Smooth muscle cell of trachea (primary cell): ENCODE results near the gene PBXIP1. TPM values are rescaled to one million over a fixed set of nuclear protein-coding genes. Genes with fewer than 3 reads are reported as not detected.

ENCODE experiments used
- total RNA-seq: library from RNA; depleted of rRNA; stranded (reverse); fragments of >200 nt; gene quantifications from 2 replicates; pipeline ENCODE4 v1.2.1, GENCODE V29; 2014

PBXIP1 gene
- total RNA-seq = 70.5 and 109 TPM in 2 replicates

DNA sequence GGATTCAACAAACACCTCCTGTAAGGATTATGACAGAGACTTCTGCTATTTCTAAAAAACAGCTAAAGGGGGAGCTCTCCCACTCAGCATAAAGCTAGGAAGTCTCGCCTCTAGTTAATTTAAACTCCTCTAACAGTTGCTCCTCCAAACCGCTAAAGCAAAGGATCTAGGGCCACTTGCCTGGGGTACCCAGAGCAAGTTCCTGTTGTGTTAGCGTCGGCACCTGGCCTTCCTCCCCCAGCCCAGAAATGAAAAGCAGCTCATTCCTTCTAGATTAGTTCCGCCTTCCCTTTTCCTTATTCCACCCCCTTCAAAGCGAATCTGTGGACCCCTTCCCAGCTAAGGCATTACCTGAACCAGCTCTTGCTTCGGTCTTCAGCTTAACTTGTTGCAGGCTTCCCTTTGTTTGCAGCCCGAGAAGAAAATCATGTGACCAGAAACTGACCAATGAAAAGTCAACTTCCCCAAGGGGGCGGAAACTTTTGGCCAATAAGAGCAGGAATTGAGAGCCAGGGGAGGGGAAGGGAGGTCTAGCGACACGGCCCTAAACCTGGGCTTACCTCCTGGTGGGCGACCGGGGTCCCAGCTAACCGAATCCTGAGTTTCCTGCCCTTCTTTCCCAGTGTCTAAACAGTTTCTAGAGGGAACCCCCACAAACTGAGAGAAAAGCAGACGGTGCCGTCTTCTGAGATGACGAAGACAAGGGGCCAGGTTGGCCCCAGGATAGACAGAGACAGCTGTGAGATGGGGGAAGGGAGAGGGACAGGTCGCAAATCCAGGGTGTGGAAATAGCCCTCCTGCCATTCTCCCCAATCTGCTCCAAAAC, at the start of gene PBXIP1:
TSS of gene PBXIP1 (minus strand) at position 382 of the 826 bp plus-strand sequence. CDS start 2,378 bp downstream, outside the sequence.

DNA sequence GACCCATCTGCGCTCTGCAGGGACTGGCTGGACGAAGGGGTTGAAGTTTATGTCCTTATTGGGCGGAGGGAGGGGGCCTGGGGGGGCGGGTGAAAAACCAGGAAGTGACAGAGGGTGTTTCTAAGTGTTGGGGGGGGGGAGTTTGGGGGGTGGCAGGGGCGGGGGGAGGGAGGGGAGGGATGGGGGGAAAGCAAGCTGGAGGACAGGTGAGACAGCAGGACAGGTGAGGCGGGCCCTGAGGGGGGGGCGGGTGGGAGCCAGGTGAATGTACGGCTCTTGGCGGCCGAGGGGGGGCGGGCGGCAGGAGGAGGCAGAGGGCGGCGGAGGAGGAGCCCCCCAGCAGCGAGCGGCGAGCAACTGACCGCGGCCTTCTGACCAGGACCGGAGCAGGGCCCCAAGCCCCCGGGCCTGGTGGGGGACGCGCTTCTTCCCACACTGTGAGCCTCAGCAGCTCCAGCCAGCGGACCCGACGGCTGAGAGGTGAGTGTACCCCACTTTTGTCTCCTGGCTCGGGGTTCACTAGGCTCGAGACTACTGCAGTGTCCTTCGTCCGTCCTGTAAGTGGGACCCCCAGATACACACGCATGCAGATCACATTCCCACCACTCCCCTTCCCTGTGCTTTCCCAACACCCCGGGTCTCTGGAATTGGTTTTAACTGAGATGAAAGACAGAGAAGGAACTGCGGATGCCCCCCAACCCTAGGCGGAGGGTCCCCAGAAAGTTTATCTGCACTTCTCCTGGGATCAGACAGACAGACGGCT, 46.7 kb upstream of the PBXIP1 start, which contains the start of gene ZBTB7B:
TSS of gene ZBTB7B (plus strand) at position 339 of the 763 bp plus-strand sequence. CDS start 11,859 bp downstream, outside the sequence.

DNA sequence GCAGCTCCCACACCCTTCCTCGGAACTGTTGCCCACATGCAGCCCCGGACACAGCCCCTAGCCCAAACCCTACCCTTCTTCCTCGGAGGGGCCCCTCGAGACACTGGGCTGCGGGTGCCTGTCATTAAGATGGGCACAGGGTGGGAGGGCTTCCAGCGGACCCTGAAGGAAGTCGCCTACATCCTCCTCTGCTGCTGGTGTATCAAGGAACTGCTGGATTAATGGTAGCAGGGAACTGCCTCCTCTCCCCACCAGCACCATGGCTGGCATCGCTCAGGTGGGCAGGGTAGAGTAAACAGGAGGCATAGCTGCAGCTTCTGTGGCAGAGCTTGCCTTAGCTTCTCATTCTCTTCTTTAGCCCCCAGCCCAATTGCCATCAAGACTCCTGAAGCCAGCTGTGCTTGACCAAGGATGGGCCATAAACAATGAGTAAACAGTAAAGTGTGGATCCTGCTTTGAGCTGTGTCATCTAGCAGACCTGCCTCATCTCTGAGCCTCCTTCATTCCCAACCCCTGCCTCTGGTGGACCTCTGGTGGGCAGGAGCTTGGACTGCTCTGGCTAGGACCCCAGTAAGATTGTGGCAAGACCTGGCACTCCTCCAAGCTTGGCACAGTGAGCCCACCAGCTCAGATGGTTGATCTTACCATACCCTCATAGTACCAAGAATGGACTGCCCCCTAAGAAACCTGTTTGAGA, 37.8 kb upstream of the PBXIP1 start, which contains the start of gene LENEP:
TSS of gene LENEP (plus strand) at position 15 of the 697 bp plus-strand sequence. CDS start at position 37, 22 bp downstream.

DNA sequence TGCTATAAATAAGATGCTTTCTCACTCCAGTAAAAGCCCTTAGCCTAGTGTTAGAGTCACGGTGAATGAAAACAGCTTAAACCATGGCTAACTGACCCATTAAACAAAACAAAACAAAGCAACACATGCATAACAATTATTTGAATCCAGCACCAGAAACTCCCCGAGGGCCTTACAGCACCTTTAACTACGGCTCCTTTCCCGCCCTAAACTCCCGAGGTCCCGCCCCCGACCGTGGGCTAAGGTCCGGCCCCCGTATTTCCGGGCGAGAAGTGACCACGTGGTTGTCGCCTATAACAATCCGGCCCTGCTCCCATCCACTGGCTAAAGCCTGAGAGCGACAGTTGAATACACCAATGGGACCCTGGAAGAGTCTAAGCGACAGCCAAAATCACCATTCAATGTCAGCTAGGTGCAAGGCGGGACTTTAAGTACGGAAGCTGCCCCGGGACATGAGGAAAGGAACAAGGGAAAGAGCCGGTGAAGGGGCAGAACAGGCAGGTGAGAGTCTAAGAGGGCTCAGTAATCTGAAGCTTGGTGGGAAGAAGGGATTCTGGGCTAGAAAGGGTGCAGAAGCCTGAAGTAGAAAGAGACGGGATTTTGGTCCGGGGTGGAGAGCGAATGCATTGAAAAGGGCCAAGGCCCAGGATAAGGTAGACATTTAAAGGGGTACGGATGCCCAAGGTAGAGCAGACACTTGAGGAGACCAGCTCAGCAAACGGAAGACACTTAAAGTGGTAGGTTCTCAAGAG, 27.2 kb upstream of the PBXIP1 start, which contains the start of gene FLAD1:
TSS of gene FLAD1 (plus strand) at position 448 of the 752 bp plus-strand sequence. CDS start 351 bp downstream, outside the sequence.

GRCh38 chr1:154974102-154974807, 18.4 kb upstream of the PBXIP1 start, which contains the start of gene CKS1B:
CKS1B (plus strand) TSS chr1:154974681; CDS start chr1:154974746, 65 bp downstream.

GRCh38 chr1:154970631-154971340, 14.9 kb upstream of the PBXIP1 start, which contains the start of gene SHC1:
SHC1 (minus strand) TSS chr1:154970747; CDS start chr1:154970526, 221 bp downstream.

GRCh38 chr1:154961207-154962155, 5.6 kb upstream of the PBXIP1 start, which contains the start of gene PYGO2:
PYGO2 (minus strand) TSS chr1:154961782; CDS start chr1:154961576, 206 bp downstream.

GRCh38 chr1:154936555-154937084, 19.3 kb downstream of the PBXIP1 start, which contains the start of gene PMVK:
PMVK (minus strand) TSS chr1:154936719; CDS start chr1:154936685, 34 bp downstream.

Other genes with a start within 250 kb of the PBXIP1 start
- under 0.01 TPM in 2 replicates for gene KCNN3, start 85.8 kb downstream of the PBXIP1 start, total RNA-seq
- gene PMVK, start 19.4 kb downstream of the PBXIP1 start, total RNA-seq = 6.8 and 11.5 TPM in 2 replicates
- gene PYGO2, start 5.7 kb upstream of the PBXIP1 start, total RNA-seq = 12.4 and 16.9 TPM in 2 replicates
- gene SHC1, start 14.6 kb upstream of the PBXIP1 start, total RNA-seq = 189 and 432 TPM in 2 replicates
- 24.6 and 131 TPM in 2 replicates for gene CKS1B, start 18.6 kb upstream of the PBXIP1 start, total RNA-seq
- gene FLAD1, start 27.2 kb upstream of the PBXIP1 start, total RNA-seq = 15.9 and 24.8 TPM in 2 replicates
- gene LENEP, start 37.5 kb upstream of the PBXIP1 start, total RNA-seq = not detected in 2 replicates
- 11.1 and 22.0 TPM in 2 replicates for gene ZBTB7B, start 46.7 kb upstream of the PBXIP1 start, total RNA-seq
- gene DCST2, start 77.7 kb upstream of the PBXIP1 start, total RNA-seq = under 0.01 TPM in 1 of 2 replicates, not detected in the other
- gene DCST1, start 77.7 kb upstream of the PBXIP1 start, total RNA-seq = not detected in 2 replicates
- gene ADAM15, start 95.2 kb upstream of the PBXIP1 start, total RNA-seq = 61.1 and 134 TPM in 2 replicates
- 2.5 and 4.3 TPM in 2 replicates for gene EFNA4, start 107.6 kb upstream of the PBXIP1 start, total RNA-seq
- gene EFNA3, start 122.7 kb upstream of the PBXIP1 start, total RNA-seq = 0.29 and 1.3 TPM in 2 replicates
- 0.17 and 0.44 TPM in 2 replicates for gene EFNA1, start 171.8 kb upstream of the PBXIP1 start, total RNA-seq
- gene SLC50A1, start 179.8 kb upstream of the PBXIP1 start, total RNA-seq = 17.6 and 25.6 TPM in 2 replicates
- 24.6 and 27.6 TPM in 2 replicates for gene DPM3, start 184.4 kb upstream of the PBXIP1 start, total RNA-seq
- 97.2 and 125 TPM in 2 replicates for gene KRTCAP2, start 217.2 kb upstream of the PBXIP1 start, total RNA-seq
- gene TRIM46, start 217.8 kb upstream of the PBXIP1 start, total RNA-seq = 6.0 and 7.1 TPM in 2 replicates